HG03442 (cell line): ENCODE data around the gene TMEM165.

Experiments
- ATAC-seq: cut with Tn5 transposase; IDR thresholded peaks from one replicate; pipeline ENCODE4 v1.9.1; 2021; ENCODE audit warnings: mild to moderate bottlenecking, moderate library complexity; ENCODE audit not compliant: unreplicated experiment

The TMEM165 gene

DNA sequence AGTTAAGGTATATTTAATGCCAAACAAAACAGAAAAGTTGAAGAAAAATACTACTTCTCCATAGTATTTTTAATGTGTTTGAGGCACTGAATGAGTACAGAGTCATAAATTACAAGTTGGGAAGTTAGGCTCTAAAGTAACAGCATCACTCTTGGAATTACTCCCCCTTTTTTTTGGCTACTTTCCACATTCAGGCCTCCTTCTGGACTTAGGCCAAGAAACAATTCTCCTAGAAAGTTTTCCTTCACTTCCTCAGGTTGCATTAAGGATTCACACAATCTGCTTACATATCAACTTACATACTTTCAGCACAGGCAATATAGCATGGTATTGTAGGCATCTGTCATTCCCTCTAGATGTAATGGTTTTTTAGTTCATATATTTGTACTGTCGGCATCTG, 52.1 kb downstream of the TMEM165 start:
- no peak for ATAC-seq

DNA sequence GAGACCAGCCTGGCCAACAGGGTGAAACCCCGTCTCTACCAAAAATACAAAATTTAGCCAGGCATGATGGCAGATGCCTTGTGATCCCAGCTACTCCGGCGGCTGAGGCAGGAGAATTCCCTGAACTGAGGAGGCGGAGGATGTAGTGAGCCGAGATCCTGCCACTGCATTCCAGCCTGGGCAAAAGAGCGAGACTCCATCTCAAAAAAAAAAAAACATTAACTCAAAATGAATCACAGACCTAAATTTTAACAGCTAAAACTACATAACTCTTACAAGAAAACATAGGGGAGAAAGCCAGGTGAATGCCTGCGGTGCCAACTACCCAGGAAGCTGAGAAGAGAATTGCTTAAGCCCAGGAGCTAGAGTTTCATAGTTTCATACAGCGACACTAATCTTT, 54.8 kb downstream of the TMEM165 start:
- ATAC-seq: no peak

DNA sequence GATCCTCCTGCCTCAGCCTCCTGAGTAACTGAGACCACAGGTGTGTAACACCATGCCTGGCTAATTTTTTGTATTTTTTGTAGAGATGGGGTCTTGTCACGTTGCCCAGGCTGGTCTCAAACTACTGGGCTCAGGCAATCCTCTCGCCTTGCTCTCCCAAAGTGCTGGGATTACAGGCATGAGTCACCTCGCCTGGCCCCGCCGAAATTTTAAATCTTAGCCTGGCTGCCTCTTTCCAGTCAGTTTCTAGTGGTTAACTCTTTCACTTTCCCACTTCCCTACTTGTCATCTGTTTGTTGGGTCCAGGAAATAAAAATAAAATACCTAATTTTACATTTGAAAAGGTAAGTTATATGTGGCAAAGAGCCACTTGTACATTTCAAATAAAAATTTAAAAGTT, 62.4 kb downstream of the TMEM165 start:
- ATAC-seq: no peak

DNA sequence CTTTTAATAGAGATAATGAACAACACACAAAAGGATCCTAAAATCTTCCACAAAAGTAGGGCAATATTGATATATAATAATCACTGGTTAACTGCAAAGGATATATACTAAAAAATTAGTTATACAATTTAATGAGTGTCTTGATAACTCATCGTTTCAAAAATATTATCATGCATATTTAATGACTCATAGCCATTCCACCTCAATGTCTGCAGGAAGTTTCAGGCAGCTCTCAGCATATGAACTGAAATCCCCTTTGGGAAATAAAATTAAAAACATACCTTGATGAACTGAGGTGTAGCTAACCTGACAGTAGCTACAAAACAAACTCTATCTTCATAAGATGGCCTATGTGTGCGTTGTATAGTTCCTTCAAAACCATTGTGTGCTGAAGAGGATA, 62.9 kb downstream of the TMEM165 start:
- ATAC-seq: no peak

DNA sequence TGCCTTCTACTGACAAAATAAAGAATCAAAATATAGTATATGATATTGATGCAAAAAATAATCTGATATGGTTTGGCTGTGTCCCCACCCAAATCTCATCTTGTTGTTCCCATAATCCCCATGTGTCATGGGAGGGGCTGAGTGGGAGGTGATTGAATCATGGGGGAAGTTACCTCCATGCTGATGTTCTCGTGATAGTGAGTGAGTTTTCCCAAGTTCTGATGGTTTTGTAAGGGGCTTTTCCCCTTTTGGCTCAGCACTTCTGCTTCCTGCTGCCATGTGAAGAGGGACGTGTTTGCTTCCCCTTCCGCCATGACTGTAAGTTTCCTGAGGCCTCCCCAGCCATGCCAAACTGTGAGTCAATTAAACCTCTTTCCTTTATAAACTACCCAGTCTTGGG, 70.2 kb downstream of the TMEM165 start:
- no peak for ATAC-seq

DNA sequence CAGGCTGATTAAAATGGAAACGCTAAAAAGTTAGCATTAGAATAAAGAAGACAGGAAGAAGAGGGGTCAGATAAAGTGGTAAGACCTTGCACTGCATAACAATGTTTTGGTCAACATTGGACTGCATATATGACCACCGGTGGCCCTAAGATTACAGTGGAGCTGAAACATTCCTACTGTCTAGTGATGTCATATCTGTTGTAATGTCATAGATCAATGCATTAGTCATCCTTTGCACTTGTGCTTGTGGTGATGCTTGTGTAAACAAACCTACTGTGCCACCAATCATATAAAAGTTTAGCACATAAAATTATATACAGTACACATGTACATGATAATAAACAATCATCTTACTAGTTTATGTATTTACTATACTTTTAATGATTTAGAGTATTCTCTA, 73.0 kb downstream of the TMEM165 start:
- no peak for ATAC-seq

DNA sequence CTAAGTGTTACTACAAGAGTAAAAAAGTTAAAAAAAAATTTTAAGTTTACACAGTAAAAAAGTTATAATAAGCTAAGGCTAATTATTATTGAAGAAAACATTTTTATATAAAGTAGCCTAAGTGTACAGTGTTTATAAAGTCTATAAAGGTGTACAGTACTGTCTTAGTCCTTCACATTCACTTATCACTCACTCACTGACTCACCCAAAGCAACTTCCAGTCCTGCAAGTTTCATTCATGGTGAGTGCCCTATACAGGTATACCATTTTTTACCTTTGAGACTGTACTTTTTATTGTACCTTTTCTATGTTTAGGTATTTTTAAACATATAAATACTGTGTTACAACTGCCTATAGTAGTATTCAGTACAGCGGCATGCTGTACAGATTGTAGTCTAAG, 74.2 kb downstream of the TMEM165 start:
- no peak for ATAC-seq
